HCT116 (cell line): ENCODE results near the gene HERC2. TPM values are rescaled to one million over a fixed set of nuclear protein-coding genes. Genes with fewer than 3 reads are reported as not detected.

Source experiments
- ATAC-seq: fragments of 200-7000 bp; cut with Tn5 transposase; 2 replicates; pipeline ENCODE4 v1.9.1; 2020; ENCODE audit warnings: mild to moderate bottlenecking, moderate library complexity
- BruUV-seq: library from RNA; stranded (reverse); fragments of 400-500 nt; replicated peaks from 2 replicates; lab custom pipeline; 2021; lab: Mats Ljungman, UMichigan
- CTCF ChIA-PET: fragments of 300-600 bp; sonication (Branson Sonifier 250); formaldehyde crosslinking; loops from one replicate; lab custom pipeline; 2021; ENCODE audit warnings: antibody characterized with exemption; lab: Charles Lee
- POLR2A ChIA-PET: fragments of 300-600, 350-600 bp; sonication (Branson Sonifier 250); formaldehyde crosslinking; loops from one replicate; lab custom pipeline; 2021; ENCODE audit warnings: antibody characterized with exemption; lab: Charles Lee
- RAD21 ChIA-PET, 2 experiments: fragments of 300-600 bp; sonication (Branson Sonifier 250); formaldehyde crosslinking; loops; one replicate each; lab custom pipeline; 2023; ENCODE audit warnings: low total read pairs in 2 of 2; ENCODE audit not compliant: uncharacterized antibody in 2 of 2, unreplicated experiment in 2 of 2, low non-redundant PET in 1 of 2; lab: Charles Lee
- DNase-seq: peaks from one replicate; pipeline ENCODE4 v3.0.0-alpha.2; 2010; ENCODE audit warnings: low read depth, low spot score
- H2AFZ ChIP-seq: fragments of 200-600 bp; shearing (Covaris generic), sonication (generic); 2 replicates; pipeline ENCODE4 v1.6.1; 2017; ENCODE audit warnings: low read depth, mixed run types, mixed read lengths, antibody characterized with exemption, low read length; ENCODE audit not compliant: poor library complexity, severe bottlenecking
- H3K27ac ChIP-seq: 2 replicates; pipeline ENCODE4 v1.5.1; 2012; ENCODE audit warnings: low read depth, low read length
- H3K27me3 ChIP-seq: fragments of 200-600 bp; sonication (generic); 2 replicates; pipeline ENCODE4 v1.6.1; 2016; ENCODE audit warnings: mixed run types, low read length, mixed read lengths; ENCODE audit not compliant: insufficient read depth
- H3K36me3 ChIP-seq, 2 experiments: fragments of 200-500 bp in 1 of 2; fragments of 200-600 bp in 1 of 2; sonication (Bioruptor generic) in 1 of 2; sonication (generic) in 1 of 2; 2 replicates each; pipeline versions ENCODE4 v1.5.1 to v1.6.1; 2014 to 2016; ENCODE audit warnings: low read length in 2 of 2, inconsistent platforms in 1 of 2, mixed read lengths in 1 of 2, mixed run types in 1 of 2; ENCODE audit not compliant: insufficient read depth in 2 of 2, control insufficient read depth in 1 of 2
- H3K4me1 ChIP-seq, 2 experiments: fragments of 200-600 bp in 1 of 2; sonication (generic) in 1 of 2; 2 replicates each; pipeline versions ENCODE4 v1.5.1 to v1.6.1; 2012 to 2017; ENCODE audit warnings: low read length in 2 of 2, inconsistent platforms in 1 of 2, mild to moderate bottlenecking in 1 of 2, mixed read lengths in 1 of 2, mixed run types in 1 of 2, moderate library complexity in 1 of 2; ENCODE audit not compliant: insufficient read depth in 2 of 2, control insufficient read depth in 1 of 2
- H3K4me2 ChIP-seq: fragments of 200-600 bp; sonication (generic); 2 replicates; pipeline ENCODE4 v1.6.1; 2017; ENCODE audit warnings: mixed run types, low read length, mixed read lengths
- H3K4me3 ChIP-seq, 2 experiments: fragments of 200-600 bp in 1 of 2; sonication (generic) in 1 of 2; replicated peaks in 1 of 2; 2 replicates each; pipeline ENCODE4 v1.5.1; 2011 to 2016; ENCODE audit warnings: low read length in 2 of 2, control low read depth in 1 of 2, low read depth in 1 of 2, mild to moderate bottlenecking in 1 of 2, mixed read lengths in 1 of 2, mixed run types in 1 of 2
- H3K79me2 ChIP-seq: fragments of 200-600 bp; sonication (generic); 2 replicates; pipeline ENCODE4 v1.6.1; 2017; ENCODE audit warnings: mild to moderate bottlenecking, mixed run types, low read length, moderate library complexity, mixed read lengths; ENCODE audit not compliant: insufficient read depth
- H3K9ac ChIP-seq: fragments of 200-600 bp; sonication (generic); 2 replicates; pipeline ENCODE4 v1.6.1; 2016; ENCODE audit warnings: low read length, mixed read lengths
- H3K9me2 ChIP-seq: fragments of 200-600 bp; sonication (generic), shearing (Covaris generic); 2 replicates; pipeline ENCODE4 v1.6.1; 2017; ENCODE audit warnings: mixed run types, mild to moderate bottlenecking, moderate library complexity; ENCODE audit not compliant: insufficient read depth
- H3K9me3 ChIP-seq, 2 experiments: fragments of 200-500 bp in 1 of 2; fragments of 200-600 bp in 1 of 2; sonication (Bioruptor generic) in 1 of 2; sonication (generic) in 1 of 2; 2 replicates each; pipeline ENCODE4 v1.6.1; 2014 to 2017; ENCODE audit warnings: low read length in 2 of 2, mixed read lengths in 2 of 2, inconsistent platforms in 1 of 2, low read depth in 1 of 2, mild to moderate bottlenecking in 1 of 2, mixed run types in 1 of 2, moderate library complexity in 1 of 2; ENCODE audit not compliant: control insufficient read depth in 1 of 2, insufficient read depth in 1 of 2
- H4K20me1 ChIP-seq: fragments of 200-600 bp; sonication (generic), shearing (Covaris generic); 2 replicates; pipeline ENCODE4 v1.6.1; 2017; ENCODE audit warnings: mixed run types, mild to moderate bottlenecking, moderate library complexity; ENCODE audit not compliant: insufficient read depth
- CBX3 ChIP-seq: IDR thresholded peaks from 2 replicates; pipeline ENCODE4 v1.6.1; 2012; ENCODE audit warnings: low read depth
- CEBPB ChIP-seq: IDR thresholded peaks from 2 replicates; pipeline ENCODE4 v1.6.1; 2012; ENCODE audit warnings: low read depth
- EGR1 ChIP-seq: IDR thresholded peaks from 2 replicates; pipeline ENCODE4 v1.6.1; 2012; ENCODE audit warnings: low read depth
- ELF1 ChIP-seq: IDR thresholded peaks from 2 replicates; pipeline ENCODE4 v1.6.1; 2012; ENCODE audit warnings: low read depth, borderline replicate concordance
- EZH2 ChIP-seq: fragments of 200-600 bp; sonication (generic); IDR thresholded peaks from 2 replicates; pipeline ENCODE4 v1.6.1; 2017; ENCODE audit warnings: antibody characterized with exemption, mixed run types
- POLR2A ChIP-seq: IDR thresholded peaks from 2 replicates; pipeline ENCODE4 v1.7.0; 2011; ENCODE audit warnings: borderline replicate concordance; ENCODE audit not compliant: insufficient read depth, insufficient read length; ENCODE audit errors: extremely low read depth
- POLR2AphosphoS5 ChIP-seq: IDR thresholded peaks from 2 replicates; pipeline ENCODE4 v1.6.1; 2011; ENCODE audit warnings: mild to moderate bottlenecking, low read depth, low read length, moderate library complexity
- RAD21 ChIP-seq: IDR thresholded peaks from 2 replicates; pipeline ENCODE4 v1.6.1; 2012; ENCODE audit warnings: low read depth, mild to moderate bottlenecking
- SIN3A ChIP-seq: IDR thresholded peaks from 2 replicates; pipeline ENCODE4 v1.6.1; 2012; ENCODE audit warnings: low read depth
- SRF ChIP-seq: IDR thresholded peaks from 2 replicates; pipeline ENCODE4 v1.6.1; 2012; ENCODE audit warnings: low read depth
- TCF7L2 ChIP-seq: IDR thresholded peaks from 2 replicates; pipeline ENCODE4 v1.7.0; 2011; ENCODE audit warnings: borderline replicate concordance, inconsistent platforms; ENCODE audit not compliant: insufficient read depth, insufficient read length; ENCODE audit errors: extremely low read depth
- YY1 ChIP-seq: IDR thresholded peaks from 2 replicates; pipeline ENCODE4 v1.6.1; 2011; ENCODE audit warnings: low read length, low read depth, moderate library complexity, mild to moderate bottlenecking; ENCODE audit not compliant: insufficient replicate concordance; ENCODE audit errors: extremely low read depth
- ZFX ChIP-seq: fragments of 450-650 bp; IDR thresholded peaks from 2 replicates; pipeline ENCODE4 v1.6.1; 2017
- intact Hi-C: fragments of 100-400 bp; cut with micrococcal nuclease; formaldehyde crosslinking; loops from 2 replicates; pipeline ENCODE4 v1.10.0; 2022
- total RNA-seq: library from RNA; stranded (reverse); gene quantifications from one replicate; pipeline ENCODE4 v1.2.1, GENCODE V29; 2021; ENCODE audit not compliant: unreplicated experiment
- TF ChIP-seq, protein P1 (sequence below): IDR thresholded peaks from 2 replicates; pipeline ENCODE4 v1.6.1; 2012; ENCODE audit warnings: low read depth
- TF ChIP-seq, protein P2 (sequence below), 3 experiments: fragments of 200-600 bp in 1 of 3; sonication (generic) in 1 of 3; IDR thresholded peaks in 2 of 3; conservative IDR thresholded peaks in 1 of 3; 2 replicates each; pipeline ENCODE4 v1.5.1; 2012 to 2017; ENCODE audit warnings: low read depth in 2 of 3, low read length in 2 of 3, antibody characterized with exemption in 1 of 3, borderline replicate concordance in 1 of 3, control low read depth in 1 of 3, mild to moderate bottlenecking in 1 of 3, mixed read lengths in 1 of 3, mixed run types in 1 of 3, moderate library complexity in 1 of 3; ENCODE audit not compliant: insufficient read depth in 1 of 3
- TF ChIP-seq, protein P3 (sequence below): IDR thresholded peaks from 2 replicates; pipeline ENCODE4 v1.6.1; 2012

The HERC2 gene
- total RNA-seq, 1 experiment from 2014 or later, result 55.5 TPM

DNA sequence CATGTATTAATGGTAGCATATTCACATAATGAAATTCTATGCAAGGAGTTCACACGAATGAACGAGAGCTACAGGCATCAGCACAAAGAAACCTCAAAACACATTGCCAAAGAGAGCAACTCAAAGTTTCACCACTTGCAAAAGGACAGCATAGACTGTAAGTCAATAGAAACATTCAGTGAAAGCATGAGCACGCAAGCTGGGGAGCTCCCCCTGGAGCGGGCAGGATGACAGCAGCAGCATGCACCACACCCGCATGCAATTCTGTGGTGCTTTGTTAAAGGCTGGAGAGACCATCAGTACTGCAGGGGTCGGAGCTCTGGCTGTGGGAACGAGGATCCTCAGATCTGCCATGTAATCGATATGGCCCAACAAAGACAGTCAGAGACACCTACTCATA, 241.6 kb downstream of the HERC2 start:
- no peak for TF ChIP-seq ELF1
- intact Hi-C loops, result no loop called here
- H3K27me3 ChIP-seq, result no peaks in the 10 kb centered on the region
- H3K4me3 ChIP-seq, result no peak overlapping the region
- RAD21 ChIA-PET, result no interaction called here
- no peak overlapping the region for H3K9ac ChIP-seq
- no peaks in the 10 kb centered on the region for H3K9me3 ChIP-seq
- no peak for ATAC-seq
- no peak overlapping the region for H3K4me2 ChIP-seq
- H2AFZ ChIP-seq, result no peak overlapping the region
- no peaks in the 10 kb centered on the region for H3K36me3 ChIP-seq
- H3K9me2 ChIP-seq, result no peaks in the 10 kb centered on the region
- no peak for DNase-seq
- POLR2A ChIA-PET, result no interaction called here
- CTCF ChIA-PET, result no interaction called here
- no TSS peak for BruUV-seq
- H3K79me2 ChIP-seq, result no peaks in the 10 kb centered on the region
- H4K20me1 ChIP-seq, result no peaks in the 10 kb centered on the region
- no peaks in the 10 kb centered on the region for H3K4me1 ChIP-seq
- H3K27ac ChIP-seq, result no peak overlapping the region

DNA sequence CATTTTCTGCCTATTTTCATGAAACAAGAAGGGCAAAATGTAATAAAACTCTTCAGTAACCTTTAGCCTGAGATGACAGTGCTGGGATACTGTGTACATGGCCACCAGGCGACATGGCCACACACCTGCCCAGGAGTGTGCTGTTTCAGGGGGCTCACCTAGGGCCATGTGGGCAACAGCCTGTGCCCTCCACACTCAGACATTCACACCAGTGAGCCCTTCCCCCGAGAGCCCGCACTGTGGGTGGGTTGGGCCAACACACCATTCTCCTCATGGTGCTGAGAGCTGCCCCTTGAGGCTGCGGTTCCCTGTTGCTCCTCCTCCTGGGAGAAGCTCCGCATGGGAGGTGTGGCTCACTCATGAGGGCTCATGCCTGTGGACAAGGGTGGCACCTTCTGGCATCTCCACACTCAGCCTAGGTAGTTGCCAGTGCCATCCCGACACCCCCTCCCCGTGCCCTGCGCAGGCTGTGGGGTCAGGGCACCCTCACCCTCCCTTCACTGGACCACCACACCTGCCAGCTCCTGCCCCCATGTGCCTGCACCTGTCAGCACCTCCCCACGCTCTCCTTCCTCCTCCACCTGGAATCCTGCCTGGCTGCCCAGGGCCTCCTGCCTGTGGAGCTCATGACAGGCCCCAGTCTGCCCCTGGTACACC, 242.5 kb downstream of the HERC2 start:
- POLR2A ChIA-PET, result no interaction called here
- RAD21 ChIA-PET, result no interaction called here
- ATAC-seq, result no peak
- TF ChIP-seq, protein P1, sequence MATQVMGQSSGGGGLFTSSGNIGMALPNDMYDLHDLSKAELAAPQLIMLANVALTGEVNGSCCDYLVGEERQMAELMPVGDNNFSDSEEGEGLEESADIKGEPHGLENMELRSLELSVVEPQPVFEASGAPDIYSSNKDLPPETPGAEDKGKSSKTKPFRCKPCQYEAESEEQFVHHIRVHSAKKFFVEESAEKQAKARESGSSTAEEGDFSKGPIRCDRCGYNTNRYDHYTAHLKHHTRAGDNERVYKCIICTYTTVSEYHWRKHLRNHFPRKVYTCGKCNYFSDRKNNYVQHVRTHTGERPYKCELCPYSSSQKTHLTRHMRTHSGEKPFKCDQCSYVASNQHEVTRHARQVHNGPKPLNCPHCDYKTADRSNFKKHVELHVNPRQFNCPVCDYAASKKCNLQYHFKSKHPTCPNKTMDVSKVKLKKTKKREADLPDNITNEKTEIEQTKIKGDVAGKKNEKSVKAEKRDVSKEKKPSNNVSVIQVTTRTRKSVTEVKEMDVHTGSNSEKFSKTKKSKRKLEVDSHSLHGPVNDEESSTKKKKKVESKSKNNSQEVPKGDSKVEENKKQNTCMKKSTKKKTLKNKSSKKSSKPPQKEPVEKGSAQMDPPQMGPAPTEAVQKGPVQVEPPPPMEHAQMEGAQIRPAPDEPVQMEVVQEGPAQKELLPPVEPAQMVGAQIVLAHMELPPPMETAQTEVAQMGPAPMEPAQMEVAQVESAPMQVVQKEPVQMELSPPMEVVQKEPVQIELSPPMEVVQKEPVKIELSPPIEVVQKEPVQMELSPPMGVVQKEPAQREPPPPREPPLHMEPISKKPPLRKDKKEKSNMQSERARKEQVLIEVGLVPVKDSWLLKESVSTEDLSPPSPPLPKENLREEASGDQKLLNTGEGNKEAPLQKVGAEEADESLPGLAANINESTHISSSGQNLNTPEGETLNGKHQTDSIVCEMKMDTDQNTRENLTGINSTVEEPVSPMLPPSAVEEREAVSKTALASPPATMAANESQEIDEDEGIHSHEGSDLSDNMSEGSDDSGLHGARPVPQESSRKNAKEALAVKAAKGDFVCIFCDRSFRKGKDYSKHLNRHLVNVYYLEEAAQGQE, result no peak
- TF ChIP-seq RAD21 (no peak), EZH2 (no peak), POLR2AphosphoS5 (no peak), TCF7L2 (no peak), ELF1 (no peak), CEBPB (no peak), CBX3 (no peak), ZFX (no peak), EGR1 (no peak), YY1 (no peak), POLR2A (no peak), SRF (no peak), SIN3A (no peak)
- TF ChIP-seq, protein P2, sequence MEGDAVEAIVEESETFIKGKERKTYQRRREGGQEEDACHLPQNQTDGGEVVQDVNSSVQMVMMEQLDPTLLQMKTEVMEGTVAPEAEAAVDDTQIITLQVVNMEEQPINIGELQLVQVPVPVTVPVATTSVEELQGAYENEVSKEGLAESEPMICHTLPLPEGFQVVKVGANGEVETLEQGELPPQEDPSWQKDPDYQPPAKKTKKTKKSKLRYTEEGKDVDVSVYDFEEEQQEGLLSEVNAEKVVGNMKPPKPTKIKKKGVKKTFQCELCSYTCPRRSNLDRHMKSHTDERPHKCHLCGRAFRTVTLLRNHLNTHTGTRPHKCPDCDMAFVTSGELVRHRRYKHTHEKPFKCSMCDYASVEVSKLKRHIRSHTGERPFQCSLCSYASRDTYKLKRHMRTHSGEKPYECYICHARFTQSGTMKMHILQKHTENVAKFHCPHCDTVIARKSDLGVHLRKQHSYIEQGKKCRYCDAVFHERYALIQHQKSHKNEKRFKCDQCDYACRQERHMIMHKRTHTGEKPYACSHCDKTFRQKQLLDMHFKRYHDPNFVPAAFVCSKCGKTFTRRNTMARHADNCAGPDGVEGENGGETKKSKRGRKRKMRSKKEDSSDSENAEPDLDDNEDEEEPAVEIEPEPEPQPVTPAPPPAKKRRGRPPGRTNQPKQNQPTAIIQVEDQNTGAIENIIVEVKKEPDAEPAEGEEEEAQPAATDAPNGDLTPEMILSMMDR (IDR thresholded peaks at IDR 0.05 in 2 of 3, conservative IDR thresholded peaks at IDR 0.05 in 1 of 3; ENCODE audit: borderline replicate concordance in 1 of 3, insufficient read depth in 1 of 3, low read depth in 2 of 3, low read length in 2 of 3), result no peak
- TF ChIP-seq, protein P3, sequence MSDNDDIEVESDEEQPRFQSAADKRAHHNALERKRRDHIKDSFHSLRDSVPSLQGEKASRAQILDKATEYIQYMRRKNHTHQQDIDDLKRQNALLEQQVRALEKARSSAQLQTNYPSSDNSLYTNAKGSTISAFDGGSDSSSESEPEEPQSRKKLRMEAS, result no peak

More for the DNA sequence above, 242.5 kb downstream of the HERC2 start:
- no peaks in the 10 kb centered on the region for H3K9me3 ChIP-seq
- no peak for DNase-seq
- no peaks in the 10 kb centered on the region for H4K20me1 ChIP-seq
- no peaks in the 10 kb centered on the region for H3K79me2 ChIP-seq
- H3K9ac ChIP-seq, result no peak overlapping the region
- no peaks in the 10 kb centered on the region for H3K36me3 ChIP-seq
- no peak overlapping the region for H2AFZ ChIP-seq
- no peak overlapping the region for H3K4me3 ChIP-seq
- no peak overlapping the region for H3K4me2 ChIP-seq
- H3K4me1 ChIP-seq, result no peaks in the 10 kb centered on the region
- intact Hi-C loops, result no loop called here
- BruUV-seq, result no TSS peak
- no peaks in the 10 kb centered on the region for H3K27me3 ChIP-seq
- CTCF ChIA-PET, result no interaction called here
- no peaks in the 10 kb centered on the region for H3K9me2 ChIP-seq
- H3K27ac ChIP-seq, result no peak overlapping the region
